GM12892 (cell line): ENCODE results near the gene TRIO.

Experiments
- POLR2A ChIP-seq: IDR thresholded peaks from 2 replicates; pipeline ENCODE4 v1.6.1; 2011; ENCODE audit warnings: low read depth, low read length, control low read depth
- POLR2AphosphoS5 ChIP-seq: IDR thresholded peaks from 2 replicates; pipeline ENCODE4 v1.6.1; 2011; ENCODE audit warnings: low read depth, low read length, control low read depth
- TAF1 ChIP-seq: IDR thresholded peaks from 2 replicates; pipeline ENCODE4 v1.6.1; 2011; ENCODE audit warnings: low read depth, mild to moderate bottlenecking, control low read depth, low read length, borderline replicate concordance

DNA sequence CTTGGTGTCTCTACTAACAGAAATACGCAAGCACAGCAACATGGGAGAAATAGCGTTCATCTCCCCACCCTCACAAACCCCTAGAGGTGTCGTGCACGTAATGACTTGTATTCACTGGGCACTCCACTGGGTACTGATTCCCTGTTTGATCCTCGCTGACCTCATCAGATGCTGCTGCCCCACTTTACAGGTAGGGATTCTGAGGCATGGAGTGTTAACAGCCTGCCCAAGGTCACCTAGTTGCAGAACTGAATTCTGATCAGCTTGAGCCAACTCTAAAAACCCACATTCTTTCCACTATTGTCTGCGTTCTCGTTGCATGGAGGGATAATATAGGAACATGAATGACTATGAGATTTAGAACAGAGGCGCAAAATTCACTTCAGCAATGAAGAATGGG, 96.3 kb downstream of the TRIO start:
- TF ChIP-seq TAF1 (no peak), POLR2AphosphoS5 (no peak), POLR2A (no peak)
